Kidney epithelial cell (primary cell): ENCODE data around the gene OBSL1. TPM values are rescaled to one million over a fixed set of nuclear protein-coding genes. Genes with fewer than 3 reads are reported as not detected.

Experiments
- DNase-seq: peaks from one replicate; pipeline ENCODE4 v3.0.0-alpha.2; 2010; ENCODE audit warnings: low read depth
- H3K27me3 ChIP-seq: 2 replicates; pipeline ENCODE4 v1.6.0; 2011; ENCODE audit warnings: low read length; ENCODE audit not compliant: control insufficient read depth, insufficient read depth
- H3K36me3 ChIP-seq: 2 replicates; pipeline ENCODE4 v1.5.1; 2011; ENCODE audit warnings: low read length; ENCODE audit not compliant: control insufficient read depth, insufficient read depth
- H3K4me3 ChIP-seq: 2 replicates; pipeline ENCODE4 v1.5.1; 2011; ENCODE audit warnings: low read depth, mild to moderate bottlenecking, control low read depth, low read length
- CTCF ChIP-seq: IDR thresholded peaks from 2 replicates; pipeline ENCODE4 v1.5.1; 2011; ENCODE audit warnings: mild to moderate bottlenecking, moderate library complexity, low read length, control low read depth, inconsistent platforms; ENCODE audit not compliant: insufficient read depth, poor library complexity, severe bottlenecking
- total RNA-seq: library from RNA; depleted of rRNA; stranded (reverse); fragments of >200 nt; gene quantifications from 2 replicates; pipeline ENCODE4 v1.2.3, GENCODE V29; 2015

OBSL1 gene
- total RNA-seq, 1 donor from 2014 or later: 39.8 TPM

GRCh38 chr2:219551441-219552381 lies 19.6 kb downstream of the OBSL1 start:
- no peaks in the 10 kb centered on the region for H3K36me3 ChIP-seq
- H3K27me3 ChIP-seq: peaks cover 14% of the 10 kb centered on the region
- H3K4me3 ChIP-seq: peak overlapping the region; percentile 70
- TF ChIP-seq CTCF: no peak
- DNase-seq: no peak

GRCh38 chr2:219549619-219550018 lies 21.7 kb downstream of the OBSL1 start:
- DNase-seq: no peak
- Histone ChIP-seq H3K36me3 (no peaks in the 10 kb centered on the region), H3K4me3 (no peak overlapping the region), H3K27me3 (peaks cover 14% of the 10 kb centered on the region)
- TF ChIP-seq CTCF: no peak

GRCh38 chr2:219548990-219549389 lies 22.3 kb downstream of the OBSL1 start:
- no peak overlapping the region for H3K4me3 ChIP-seq
- DNase-seq: no peak
- peaks cover 12% of the 10 kb centered on the region for H3K27me3 ChIP-seq
- TF ChIP-seq CTCF: no peak
- H3K36me3 ChIP-seq: no peaks in the 10 kb centered on the region

- no peak for DNase-seq
Observed at GRCh38 chr2:219547621-219548020, 23.7 kb downstream of the OBSL1 start.

GRCh38 chr2:219545943-219546352 lies 25.4 kb downstream of the OBSL1 start:
- no peak for DNase-seq
- Histone ChIP-seq H3K27me3 (no peaks in the 10 kb centered on the region), H3K4me3 (no peak overlapping the region), H3K36me3 (no peaks in the 10 kb centered on the region)
- TF ChIP-seq CTCF: no peak

More at GRCh38 chr2:219547621-219548020, 23.7 kb downstream of the OBSL1 start:
- Histone ChIP-seq H3K4me3 (no peak overlapping the region), H3K27me3 (peaks cover 1% of the 10 kb centered on the region), H3K36me3 (no peaks in the 10 kb centered on the region)
- TF ChIP-seq CTCF: no peak
